Glomerular visceral epithelial cell (primary cell): ENCODE measurements around the gene CENPX.

ENCODE experiments used
- DNase-seq: peaks from one replicate; pipeline ENCODE4 v3.0.0-alpha.2; 2016; ENCODE audit errors: extremely low spot score

The CENPX gene

GRCh38 chr17:82022310-82022980, at the start of gene CENPX:
Gene CENPX (minus strand): TSS chr17:82022878. CDS start chr17:82022861, 17 bp downstream.
- DNase-seq, result no peak

DNA sequence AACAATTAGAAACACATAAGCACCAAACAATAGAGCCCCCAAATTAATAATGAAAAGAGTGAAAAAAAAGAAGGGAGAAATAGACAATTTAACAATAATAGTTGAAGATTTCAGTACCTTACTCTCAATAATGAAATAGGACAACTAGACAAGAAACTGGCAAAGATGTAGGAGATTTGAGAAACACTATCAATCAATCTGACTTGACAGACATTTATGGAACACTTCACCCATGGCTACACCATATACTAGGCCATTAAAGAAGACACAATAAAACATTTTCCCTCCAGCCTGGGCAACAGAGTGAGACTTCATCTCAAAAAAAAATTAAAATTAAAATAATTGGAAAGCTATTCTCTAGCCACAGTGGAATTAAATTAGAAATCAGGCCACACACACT, 47.9 kb upstream of the CENPX start:
- no peak for DNase-seq

DNA sequence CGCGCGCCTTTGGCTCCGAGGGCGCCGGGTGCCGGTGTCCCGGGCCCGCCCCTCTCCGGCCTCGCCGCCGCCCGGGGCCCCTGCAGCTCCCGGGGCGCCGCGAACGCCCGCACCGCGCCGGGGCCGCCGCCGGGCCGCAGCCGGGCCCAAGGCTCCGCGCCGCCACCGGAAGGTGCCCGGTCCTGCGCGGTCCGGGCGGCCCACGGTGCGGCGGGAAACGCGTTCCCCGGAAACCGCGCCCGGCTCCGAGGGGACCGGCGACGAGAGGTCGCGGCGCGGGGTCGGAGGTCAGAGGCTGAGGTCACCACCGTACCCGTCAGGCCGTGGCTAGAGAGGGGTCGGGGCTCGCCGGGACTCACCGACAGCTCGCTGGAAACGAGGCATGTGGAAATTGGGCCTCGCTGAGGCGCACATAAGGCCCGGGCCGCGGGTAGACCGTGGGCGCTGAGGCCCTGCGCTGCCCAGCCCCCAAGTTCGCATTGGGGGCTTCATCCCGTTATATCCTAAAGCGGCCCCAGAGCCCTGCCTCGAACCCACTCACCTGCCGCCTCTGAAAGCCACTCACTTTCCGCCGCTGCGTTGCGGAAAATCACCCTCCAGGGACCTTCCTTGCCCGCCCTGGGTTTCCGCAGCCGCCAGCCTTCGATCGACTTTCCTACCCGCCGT, 43.1 kb upstream of the CENPX start, which contains the start of gene DUS1L:
TSS of gene DUS1L (minus strand) at position 167 of the 666 bp plus-strand sequence. CDS start 745 bp downstream, outside the sequence.
- peak; percentile 52 for DNase-seq

DNA sequence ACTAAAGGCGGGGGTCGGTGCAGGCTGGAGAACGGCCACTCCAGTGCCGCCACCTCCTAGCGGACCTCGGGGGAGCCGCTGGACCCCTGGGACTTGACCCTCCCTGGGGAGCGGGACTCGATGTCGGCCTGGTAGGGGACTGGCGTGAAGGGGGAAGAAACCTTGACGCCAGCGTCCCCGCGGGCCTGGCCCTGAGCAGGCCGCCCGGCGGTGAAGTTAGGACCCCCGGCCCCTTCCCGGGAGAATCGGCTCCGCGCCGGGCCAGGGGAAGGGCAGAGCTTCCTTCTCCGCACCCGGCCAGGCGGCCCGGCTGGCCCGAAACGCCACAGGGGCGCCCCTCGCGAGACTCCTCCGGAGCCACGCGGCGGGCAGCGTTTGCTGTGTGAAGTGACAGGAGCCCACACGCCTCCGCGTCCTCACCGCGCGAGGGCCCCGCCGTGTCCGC, 42.5 kb upstream of the CENPX start:
- DNase-seq, result no peak

- DNase-seq, result peak; percentile 46
Measured at GRCh38 chr17:82064433-82065192, 41.9 kb upstream of the CENPX start.

DNA sequence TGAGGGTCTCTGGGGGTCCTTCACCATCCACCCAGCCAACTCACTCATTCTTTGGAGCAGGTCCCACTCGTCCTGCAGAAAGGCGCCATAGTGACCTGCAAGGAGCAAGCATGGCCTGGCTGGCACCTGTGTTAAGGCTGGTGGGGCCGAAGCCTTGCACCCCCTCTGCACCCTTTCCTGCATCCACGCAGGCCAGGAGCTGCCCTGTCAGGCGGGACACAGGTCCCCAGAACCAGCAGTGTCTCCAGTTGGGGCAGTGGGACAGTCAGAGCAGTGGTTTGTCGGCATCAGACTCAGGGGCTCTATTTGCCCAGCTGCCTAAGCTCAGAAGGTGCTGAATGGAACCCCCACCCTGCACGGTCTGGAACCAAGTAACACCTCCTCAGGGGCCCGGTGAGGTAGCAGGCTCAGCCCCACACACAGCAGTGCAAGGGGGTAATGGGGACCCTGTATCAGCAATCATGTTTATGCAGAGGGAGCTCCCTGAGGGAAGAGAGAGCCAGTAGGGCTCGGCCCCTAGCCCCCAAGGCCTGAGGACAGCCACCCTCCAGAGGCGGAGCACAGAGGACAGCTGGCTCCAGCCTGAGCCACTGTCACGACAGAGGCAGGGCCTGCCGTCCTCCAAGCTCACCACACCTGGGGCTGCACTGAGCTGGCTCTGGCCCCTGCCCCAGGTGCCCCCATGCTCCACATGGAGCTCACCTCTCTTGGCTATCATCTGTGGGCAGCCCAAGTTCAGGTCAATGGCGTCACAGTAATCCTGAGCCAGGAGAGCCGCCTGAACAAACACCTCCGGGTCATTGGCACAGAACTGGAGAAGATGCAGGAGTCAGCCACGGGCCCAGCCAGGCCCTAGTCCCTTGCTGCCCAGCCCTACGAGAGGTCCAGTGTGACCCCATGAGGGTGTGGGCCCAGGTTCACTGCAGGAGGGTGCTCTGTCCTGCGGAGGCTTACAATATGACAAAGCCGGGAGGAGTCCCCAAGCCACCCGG, 41.0 kb upstream of the CENPX start:
- DNase-seq, result no peak

GRCh38 chr17:82062984-82063368, 40.3 kb upstream of the CENPX start:
- DNase-seq, result no peak

- DNase-seq, result no peak
Measured at GRCh38 chr17:82062076-82062983, 39.7 kb upstream of the CENPX start.

DNA sequence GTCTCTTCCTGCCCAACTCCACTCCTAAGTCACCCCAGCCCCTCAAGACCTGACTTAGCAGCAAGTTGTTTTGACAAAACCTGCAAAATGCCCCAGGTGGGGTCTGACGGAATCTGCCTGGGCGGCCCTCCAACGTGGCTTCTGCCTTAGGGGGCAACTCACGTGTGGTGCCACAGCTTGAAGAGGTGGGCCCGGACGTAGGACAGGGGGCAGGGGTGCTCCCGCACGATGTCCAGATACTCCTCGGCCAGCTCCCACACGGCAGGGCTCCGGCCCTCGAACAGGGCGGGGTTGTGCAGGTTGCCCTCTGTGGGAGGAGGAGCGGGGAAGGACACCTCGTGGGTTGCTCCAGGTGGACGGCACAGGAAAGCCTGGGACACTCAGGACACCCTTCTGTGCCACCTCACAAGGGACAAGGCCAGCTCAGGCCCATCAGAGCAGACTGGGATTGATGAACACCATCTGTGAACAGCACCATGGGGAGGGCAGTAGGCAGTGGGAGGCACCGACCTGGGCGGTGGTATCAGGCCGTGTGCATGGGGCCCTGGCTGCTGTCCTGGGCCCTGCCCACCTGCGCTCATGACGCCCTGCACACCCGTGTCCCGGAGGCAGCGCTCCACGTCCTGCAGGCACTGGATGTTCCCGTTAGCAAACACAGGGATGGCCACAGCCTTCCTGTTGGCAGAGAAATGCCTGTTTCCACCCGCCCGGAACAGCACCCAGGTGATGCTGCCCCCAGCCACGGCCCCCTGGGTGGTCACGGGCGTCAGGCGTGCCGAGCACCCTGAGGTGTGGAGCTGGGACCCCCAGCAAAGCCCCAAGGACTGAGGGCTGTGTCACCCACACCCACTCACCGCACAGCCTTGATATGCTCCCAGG, 38.6 kb upstream of the CENPX start:
- no peak for DNase-seq

DNA sequence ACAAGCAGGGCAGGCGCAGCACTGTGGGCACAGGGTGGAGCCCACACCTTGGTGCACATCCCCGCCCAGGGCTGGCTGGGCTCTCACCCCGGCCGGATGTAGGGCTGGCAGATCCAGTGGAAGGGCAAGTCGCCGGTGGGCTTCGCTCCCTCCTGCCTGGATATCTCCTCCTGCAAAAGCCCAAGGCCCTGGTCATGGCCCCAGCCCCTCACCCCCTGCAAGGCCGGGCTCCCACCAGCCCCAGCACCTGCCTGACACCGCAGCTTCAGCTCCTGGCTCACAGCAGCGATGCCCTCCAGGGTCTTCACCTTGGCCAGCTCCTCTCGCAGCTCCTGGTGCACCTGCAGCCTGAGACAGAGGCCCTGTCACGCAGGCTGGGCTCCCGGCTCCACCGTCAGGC, 37.9 kb upstream of the CENPX start:
- DNase-seq, result no peak

DNA sequence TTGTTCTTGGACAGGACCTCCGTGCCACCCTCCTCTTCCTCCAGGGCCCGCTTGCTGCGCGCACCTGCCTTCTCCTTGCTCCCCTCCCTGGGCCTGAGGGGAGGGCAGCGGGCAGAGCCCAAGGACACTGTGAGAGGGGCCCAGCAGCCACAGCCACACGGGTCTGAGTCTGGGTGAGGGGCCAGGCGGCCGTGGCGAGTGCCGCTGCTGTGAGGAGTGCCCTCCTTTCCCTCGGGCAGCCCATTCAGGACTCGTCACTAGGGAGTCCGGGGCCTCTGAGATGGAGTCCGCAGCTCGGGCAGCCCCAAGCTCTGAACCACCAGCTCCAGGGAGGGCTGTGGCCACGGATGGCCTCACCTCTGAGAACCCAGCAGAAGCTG, 37.3 kb upstream of the CENPX start:
- DNase-seq, result no peak

- no peak for DNase-seq
Measured at GRCh38 chr17:82059272-82060000, 36.8 kb upstream of the CENPX start.

DNA sequence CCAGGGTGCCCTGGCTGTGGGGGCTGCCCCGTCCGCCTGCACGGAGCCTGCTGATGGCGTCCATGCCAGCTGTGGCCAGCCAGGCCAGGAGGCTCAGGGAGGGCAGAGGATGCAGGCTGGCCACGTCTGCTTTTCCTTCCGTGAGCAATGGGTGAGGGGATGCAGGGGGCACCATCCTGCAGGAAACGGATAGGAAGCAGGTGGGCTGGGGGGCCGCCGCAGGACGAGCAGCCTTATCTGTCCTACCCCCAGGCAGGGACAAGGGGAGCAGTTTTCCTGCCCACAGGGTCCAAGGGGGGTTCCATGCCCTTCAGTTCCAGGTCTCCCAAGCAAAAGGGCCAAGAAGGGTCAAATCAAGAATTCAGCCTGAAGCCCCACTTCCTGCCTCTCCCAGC, 36.2 kb upstream of the CENPX start:
- no peak for DNase-seq

GRCh38 chr17:82058230-82058854, 35.7 kb upstream of the CENPX start:
- no peak for DNase-seq

- DNase-seq, result no peak
Measured at GRCh38 chr17:82056729-82057621, 34.3 kb upstream of the CENPX start.

DNA sequence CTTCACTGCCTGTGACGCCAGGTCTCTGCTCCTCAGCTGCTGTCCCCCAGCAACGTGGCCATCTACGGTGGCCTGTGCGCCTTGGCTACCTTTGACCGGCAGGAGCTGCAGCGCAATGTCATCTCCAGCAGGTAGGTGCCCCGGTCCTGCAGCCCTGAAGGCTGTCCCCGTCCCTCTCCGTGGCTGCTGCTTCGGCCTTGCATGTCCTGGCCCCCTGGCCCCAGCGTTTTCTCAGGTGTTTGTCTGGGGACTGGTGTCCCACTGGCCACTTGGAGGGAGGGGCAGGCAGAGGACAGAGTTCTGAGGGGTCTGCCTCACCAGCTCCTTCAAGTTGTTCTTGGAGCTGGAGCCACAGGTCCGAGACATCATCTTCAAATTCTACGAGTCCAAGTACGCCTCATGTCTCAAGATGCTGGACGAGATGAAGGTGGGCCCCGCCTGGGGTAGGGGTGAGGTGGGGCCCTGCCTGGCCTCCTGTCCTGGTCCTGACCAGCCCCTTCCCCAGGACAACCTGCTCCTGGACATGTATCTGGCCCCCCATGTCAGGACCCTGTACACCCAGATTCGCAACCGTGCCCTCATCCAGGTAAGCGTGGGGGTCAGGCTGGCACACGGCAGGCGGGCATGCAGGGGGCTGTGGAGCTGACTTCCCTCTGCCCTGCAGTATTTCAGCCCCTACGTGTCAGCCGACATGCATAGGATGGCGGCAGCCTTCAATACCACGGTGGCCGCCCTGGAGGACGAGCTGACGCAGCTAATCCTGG, 33.5 kb upstream of the CENPX start:
- DNase-seq, result no peak
